Astrocyte (in vitro differentiated cells and primary cell): ENCODE measurements around the gene MRPL19. TPM values are rescaled to one million over a fixed set of nuclear protein-coding genes. Genes with fewer than 3 reads are reported as not detected.
A peak's percentile ranks its signal among the peaks of the same experiment; 100 is the strongest.

Experiments
- DNase-seq: peaks from one replicate; pipeline ENCODE4 v3.0.0-alpha.2; 2010; ENCODE audit warnings: low read depth
- FAIRE-seq: peaks from 2 replicates; lab custom pipeline; 2011; peaks lifted over from hg19 to GRCh38; lab: Jason Lieb, UNC
- H2AFZ ChIP-seq: 2 replicates; pipeline ENCODE4 v1.6.0; 2012; ENCODE audit warnings: low read depth, low read length, inconsistent platforms
- H3K27ac ChIP-seq: 2 replicates; pipeline ENCODE4 v1.5.1; 2011; ENCODE audit warnings: low read depth, low read length, inconsistent platforms
- H3K27me3 ChIP-seq: 2 replicates; pipeline ENCODE4 v1.6.0; 2011; ENCODE audit warnings: low read length, inconsistent platforms; ENCODE audit not compliant: insufficient read depth
- H3K36me3 ChIP-seq: 2 replicates; pipeline ENCODE4 v1.5.1; 2011; ENCODE audit warnings: low read length, inconsistent platforms; ENCODE audit not compliant: insufficient read depth
- H3K4me1 ChIP-seq: 2 replicates; pipeline ENCODE4 v1.5.1; 2011; ENCODE audit warnings: low read length, inconsistent platforms; ENCODE audit not compliant: insufficient read depth
- H3K4me2 ChIP-seq: 2 replicates; pipeline ENCODE4 v1.6.0; 2012; ENCODE audit warnings: low read length, inconsistent platforms
- H3K4me3 ChIP-seq: 2 replicates; pipeline ENCODE4 v1.5.1; 2011; ENCODE audit warnings: low read depth, mild to moderate bottlenecking, low read length, inconsistent platforms; ENCODE audit not compliant: insufficient read depth
- H3K79me2 ChIP-seq: 2 replicates; pipeline ENCODE4 v1.6.0; 2012; ENCODE audit warnings: mild to moderate bottlenecking, low read length, inconsistent platforms; ENCODE audit not compliant: insufficient read depth
- H3K9ac ChIP-seq: 2 replicates; pipeline ENCODE4 v1.6.0; 2012; ENCODE audit warnings: mild to moderate bottlenecking, low read length, inconsistent platforms
- H3K9me3 ChIP-seq: 2 replicates; pipeline ENCODE4 v1.5.1; 2012; ENCODE audit warnings: low read depth, mild to moderate bottlenecking, low read length, inconsistent platforms; ENCODE audit not compliant: insufficient read depth
- H4K20me1 ChIP-seq: 2 replicates; pipeline ENCODE4 v1.6.0; 2012; ENCODE audit warnings: low read length, inconsistent platforms; ENCODE audit not compliant: insufficient read depth
- H3K27ac Mint-ChIP-seq: one replicate; pipeline ENCODE4 v1.8.0; 2021; ENCODE audit warnings: mild to moderate bottlenecking, mixed read lengths; ENCODE audit not compliant: unreplicated experiment
- H3K27me3 Mint-ChIP-seq: one replicate; pipeline ENCODE4 v1.8.0; 2021; ENCODE audit warnings: low read depth, mixed read lengths; ENCODE audit not compliant: unreplicated experiment
- H3K36me3 Mint-ChIP-seq: one replicate; pipeline ENCODE4 v1.8.0; 2021; ENCODE audit warnings: low read depth, mixed read lengths; ENCODE audit not compliant: unreplicated experiment
- H3K4me1 Mint-ChIP-seq: one replicate; pipeline ENCODE4 v1.8.0; 2021; ENCODE audit warnings: low read depth, mixed read lengths; ENCODE audit not compliant: unreplicated experiment
- H3K4me3 Mint-ChIP-seq: one replicate; pipeline ENCODE4 v1.8.0; 2021; ENCODE audit warnings: mild to moderate bottlenecking, moderate library complexity, mixed read lengths; ENCODE audit not compliant: unreplicated experiment
- H3K9me3 Mint-ChIP-seq: one replicate; pipeline ENCODE4 v1.8.0; 2021; ENCODE audit warnings: mild to moderate bottlenecking, mixed read lengths; ENCODE audit not compliant: unreplicated experiment
- CTCF ChIP-seq: IDR thresholded peaks from 2 replicates; pipeline ENCODE4 v1.5.1; 2011; ENCODE audit warnings: low read depth, mild to moderate bottlenecking, inconsistent platforms, low read length, moderate library complexity; ENCODE audit not compliant: insufficient read depth
- EZH2 ChIP-seq: IDR thresholded peaks from 2 replicates; pipeline ENCODE4 v1.6.1; 2012; ENCODE audit warnings: mild to moderate bottlenecking, low read length, inconsistent platforms; ENCODE audit not compliant: insufficient read depth
- total RNA-seq: library from RNA; stranded (reverse); gene quantifications from 2 replicates; pipeline ENCODE4 v1.2.1, GENCODE V29; 2021

Gene MRPL19
- total RNA-seq, 1 donor from 2014 or later: 58.8 TPM

GRCh38 chr2:75606761-75607399 lies 39.7 kb upstream of the MRPL19 start:
- H3K36me3 ChIP-seq: no peaks in the 10 kb centered on the region
- H3K9me3 Mint-ChIP-seq: peaks cover under 1% of the 10 kb centered on the region
- DNase-seq (peak; percentile 98), FAIRE-seq (peak; percentile 73)
- peak overlapping the region; percentile 43 for H3K27ac Mint-ChIP-seq
- peak overlapping the region; percentile 85 for H3K9ac ChIP-seq
- H3K4me3 Mint-ChIP-seq: no peak overlapping the region
- peaks cover 61% of the 10 kb centered on the region for H3K4me1 ChIP-seq
- H3K27me3 Mint-ChIP-seq: peaks cover 3% of the 10 kb centered on the region
- peaks cover 50% of the 10 kb centered on the region for H3K4me1 Mint-ChIP-seq
- H3K27me3 ChIP-seq: no peaks in the 10 kb centered on the region
- peaks cover 2% of the 10 kb centered on the region for H3K36me3 Mint-ChIP-seq
- TF ChIP-seq EZH2: no peak
- no peak for TF ChIP-seq CTCF
- H3K79me2 ChIP-seq: no peaks in the 10 kb centered on the region
- peak overlapping the region; percentile 42 for H3K4me3 ChIP-seq
- no peaks in the 10 kb centered on the region for H3K9me3 ChIP-seq
- peak overlapping the region; percentile 98 for H3K27ac ChIP-seq
- peak overlapping the region; percentile 19 for H2AFZ ChIP-seq
- peak overlapping the region; percentile 73 for H3K4me2 ChIP-seq
- H4K20me1 ChIP-seq: no peaks in the 10 kb centered on the region

- peak overlapping the region; percentile 98 for H3K27ac ChIP-seq
- H3K79me2 ChIP-seq: no peaks in the 10 kb centered on the region
- Mint-ChIP-seq H3K27me3 (peaks cover 9% of the 10 kb centered on the region), H3K9me3 (peaks cover 3% of the 10 kb centered on the region), H3K36me3 (peaks cover 2% of the 10 kb centered on the region), H3K4me1 (peaks cover 49% of the 10 kb centered on the region), H3K27ac (no peak overlapping the region), H3K4me3 (no peak overlapping the region)
- no peak for DNase-seq
- peak overlapping the region; percentile 73 for H3K4me2 ChIP-seq
- no peak for TF ChIP-seq CTCF
- TF ChIP-seq EZH2: no peak
- no peak overlapping the region for H3K4me3 ChIP-seq
- H3K9ac ChIP-seq: peak overlapping the region; percentile 85
- H3K27me3 ChIP-seq: no peaks in the 10 kb centered on the region
- H3K4me1 ChIP-seq: peaks cover 60% of the 10 kb centered on the region
- no peaks in the 10 kb centered on the region for H4K20me1 ChIP-seq
- H3K36me3 ChIP-seq: no peaks in the 10 kb centered on the region
- no peak for FAIRE-seq
- H2AFZ ChIP-seq: peak overlapping the region; percentile 19
- H3K9me3 ChIP-seq: no peaks in the 10 kb centered on the region
Observed at GRCh38 chr2:75607400-75607798, 39.2 kb upstream of the MRPL19 start.

- Mint-ChIP-seq H3K27ac (peak overlapping the region; percentile 58), H3K27me3 (peaks cover 10% of the 10 kb centered on the region), H3K4me1 (peaks cover 46% of the 10 kb centered on the region), H3K9me3 (peaks cover 3% of the 10 kb centered on the region), H3K36me3 (peaks cover 2% of the 10 kb centered on the region), H3K4me3 (no peak overlapping the region)
- H4K20me1 ChIP-seq: no peaks in the 10 kb centered on the region
- TF ChIP-seq EZH2 (no peak), CTCF (no peak)
- H3K4me1 ChIP-seq: peaks cover 54% of the 10 kb centered on the region
- H3K9me3 ChIP-seq: no peaks in the 10 kb centered on the region
- peak overlapping the region; percentile 85 for H3K9ac ChIP-seq
- peak overlapping the region; percentile 98 for H3K27ac ChIP-seq
- no peak overlapping the region for H3K4me3 ChIP-seq
- no peaks in the 10 kb centered on the region for H3K79me2 ChIP-seq
- H2AFZ ChIP-seq: no peak overlapping the region
- no peaks in the 10 kb centered on the region for H3K36me3 ChIP-seq
- peak overlapping the region; percentile 73 for H3K4me2 ChIP-seq
- FAIRE-seq (no peak), DNase-seq (peak; percentile 41)
- H3K27me3 ChIP-seq: no peaks in the 10 kb centered on the region
Observed at GRCh38 chr2:75607988-75608683, 38.4 kb upstream of the MRPL19 start.
